Measurements from ENCODE around the gene NAALADL2.

NAALADL2 gene

DNA sequence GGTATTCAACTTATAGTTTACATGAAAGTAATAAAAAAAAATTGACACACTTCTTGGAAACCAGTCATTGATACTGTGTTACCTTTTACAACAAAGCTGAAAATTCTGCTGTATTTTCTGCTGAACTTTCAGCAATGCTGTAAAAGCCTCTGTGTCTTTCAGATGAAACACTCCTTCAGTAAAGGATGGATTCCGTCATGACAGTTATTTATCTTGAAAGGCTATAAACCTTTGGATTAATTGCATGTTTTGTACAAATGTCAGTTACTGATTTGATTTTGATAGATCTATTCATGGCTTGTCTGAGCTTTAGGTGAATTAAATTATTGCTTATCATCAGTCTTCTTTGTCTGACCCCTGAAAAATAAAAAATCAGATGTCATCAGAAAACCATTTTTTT lies 355.1 kb downstream of the NAALADL2 start:
- no peak overlapping the region for H4K91ac ChIP-seq (ENCODE audit: low read depth, low read length)
- H3K23ac ChIP-seq (ENCODE audit: low read length), result no peak overlapping the region
- H4K12ac ChIP-seq (ENCODE audit: low read depth, low read length), result no peak overlapping the region
- H3K4me3 ChIP-seq (ENCODE audit: low read depth, low read length), result no peak overlapping the region
- no peak overlapping the region for H4K8ac ChIP-seq (ENCODE audit: low read depth, low read length)
- no peak overlapping the region for H2BK5ac ChIP-seq (ENCODE audit: low read depth, low read length, poor library complexity)
- H3K4me2 ChIP-seq (ENCODE audit: low read length), result no peak overlapping the region
- H3K27me3 ChIP-seq (ENCODE audit: insufficient read depth, low read length), result no peaks in the 10 kb centered on the region
- H3K18ac ChIP-seq (ENCODE audit: low read length), result no peak overlapping the region
- no peaks in the 10 kb centered on the region for H3K4me1 ChIP-seq (ENCODE audit: control insufficient read depth in 1 of 2, insufficient read depth in 2 of 2, low read length in 2 of 2)
- H3K4ac ChIP-seq (ENCODE audit: low read depth, low read length), result no peak overlapping the region
- no peaks in the 10 kb centered on the region for H3K9me3 ChIP-seq (ENCODE audit: insufficient read depth, low read depth, low read length)
- H3K79me1 ChIP-seq (ENCODE audit: low read length), result no peaks in the 10 kb centered on the region
- H2BK12ac ChIP-seq (ENCODE audit: low read length), result no peak overlapping the region
- DNase-seq, result no peak
- no CpG with 5 or more reads among the region's 1 CpG for WGBS (ENCODE audit: extremely low coverage, insufficient coverage, insufficient read length)
- no peaks in the 10 kb centered on the region for H3K36me3 ChIP-seq (ENCODE audit: control insufficient read depth in 1 of 2, insufficient read depth in 2 of 2, low read length in 2 of 2)
- H2AFZ ChIP-seq (ENCODE audit: insufficient read depth, low read length, poor library complexity), result no peak overlapping the region
- H3K79me2 ChIP-seq (ENCODE audit: control insufficient read depth, insufficient read depth, low read length, poor library complexity), result no peaks in the 10 kb centered on the region
- H3K9ac ChIP-seq (ENCODE audit: low read length), result no peak overlapping the region
- H2BK120ac ChIP-seq (ENCODE audit: insufficient read depth, low read length, poor library complexity), result no peak overlapping the region
- no peak overlapping the region for H2AK5ac ChIP-seq (ENCODE audit: low read length)
- no peak overlapping the region for H3K14ac ChIP-seq (ENCODE audit: low read length)
- no peak overlapping the region for H3K27ac ChIP-seq (ENCODE audit: low read depth, low read length)

DNA sequence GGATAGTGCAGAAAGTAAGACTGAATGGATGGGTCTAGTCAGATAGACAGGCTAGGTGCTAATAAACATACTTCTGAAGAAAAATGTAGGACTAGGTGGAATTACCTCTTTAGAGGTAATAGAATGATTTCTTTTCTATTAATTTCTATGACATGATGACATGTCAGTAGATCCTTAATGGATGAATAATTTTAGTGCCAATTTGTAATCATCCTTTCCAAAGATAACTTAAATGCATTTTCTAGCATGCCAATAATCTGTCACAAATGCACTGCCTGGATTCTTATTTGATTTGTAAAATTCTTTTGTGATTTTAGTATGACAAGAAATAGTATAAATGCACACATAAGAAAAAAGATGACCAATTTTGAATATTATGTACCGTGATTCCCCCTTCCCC lies 356.7 kb downstream of the NAALADL2 start:
- Histone ChIP-seq H2BK12ac (ENCODE audit: low read length) (no peak overlapping the region), H2BK5ac (ENCODE audit: low read depth, low read length, poor library complexity) (no peak overlapping the region), H3K4me2 (ENCODE audit: low read length) (no peak overlapping the region), H4K91ac (ENCODE audit: low read depth, low read length) (no peak overlapping the region), H3K23ac (ENCODE audit: low read length) (no peak overlapping the region), H3K14ac (ENCODE audit: low read length) (no peak overlapping the region), H2AK5ac (ENCODE audit: low read length) (no peak overlapping the region), H3K9ac (ENCODE audit: low read length) (no peak overlapping the region), H3K18ac (ENCODE audit: low read length) (no peak overlapping the region), H3K79me1 (ENCODE audit: low read length) (no peaks in the 10 kb centered on the region), H3K4ac (ENCODE audit: low read depth, low read length) (no peak overlapping the region), H4K12ac (ENCODE audit: low read depth, low read length) (no peak overlapping the region), H2BK120ac (ENCODE audit: insufficient read depth, low read length, poor library complexity) (no peak overlapping the region), H3K4me1 (ENCODE audit: control insufficient read depth in 1 of 2, insufficient read depth in 2 of 2, low read length in 2 of 2) (no peaks in the 10 kb centered on the region), H3K79me2 (ENCODE audit: control insufficient read depth, insufficient read depth, low read length, poor library complexity) (no peaks in the 10 kb centered on the region), H3K36me3 (ENCODE audit: control insufficient read depth in 1 of 2, insufficient read depth in 2 of 2, low read length in 2 of 2) (no peaks in the 10 kb centered on the region), H3K27ac (ENCODE audit: low read depth, low read length) (no peak overlapping the region), H3K4me3 (ENCODE audit: low read depth, low read length) (no peak overlapping the region), H2AFZ (ENCODE audit: insufficient read depth, low read length, poor library complexity) (no peak overlapping the region), H3K9me3 (ENCODE audit: insufficient read depth, low read depth, low read length) (no peaks in the 10 kb centered on the region), H4K8ac (ENCODE audit: low read depth, low read length) (no peak overlapping the region), H3K27me3 (ENCODE audit: insufficient read depth, low read length) (no peaks in the 10 kb centered on the region)
- WGBS (ENCODE audit: extremely low coverage, insufficient coverage, insufficient read length), result no CpG with 5 or more reads among the region's 1 CpG
- DNase-seq, result no peak

DNA sequence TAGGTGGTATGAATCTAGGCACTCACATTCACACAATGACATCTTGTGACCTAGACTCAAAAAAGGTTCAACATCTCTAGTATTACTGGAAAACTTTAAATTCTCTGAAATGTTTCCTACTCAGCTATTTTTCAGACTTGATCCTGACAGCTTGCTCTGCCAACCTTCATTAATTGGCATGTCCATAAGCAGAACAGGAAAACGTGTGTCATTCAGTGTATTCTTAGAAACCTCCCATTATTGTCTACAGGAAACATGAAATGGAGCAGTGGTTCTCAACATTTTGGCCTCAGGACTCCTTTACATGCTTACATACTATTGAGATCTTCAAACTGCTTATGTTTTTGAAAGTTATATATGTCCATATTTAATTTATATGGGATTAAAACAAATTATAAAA lies 363.2 kb downstream of the NAALADL2 start:
- Histone ChIP-seq H3K36me3 (ENCODE audit: control insufficient read depth in 1 of 2, insufficient read depth in 2 of 2, low read length in 2 of 2) (no peaks in the 10 kb centered on the region), H4K91ac (ENCODE audit: low read depth, low read length) (no peak overlapping the region), H3K4me3 (ENCODE audit: low read depth, low read length) (no peak overlapping the region), H3K9me3 (ENCODE audit: insufficient read depth, low read depth, low read length) (no peaks in the 10 kb centered on the region), H3K79me1 (ENCODE audit: low read length) (no peaks in the 10 kb centered on the region), H2BK12ac (ENCODE audit: low read length) (no peak overlapping the region), H3K27ac (ENCODE audit: low read depth, low read length) (no peak overlapping the region), H3K4me2 (ENCODE audit: low read length) (no peak overlapping the region), H3K4me1 (ENCODE audit: control insufficient read depth in 1 of 2, insufficient read depth in 2 of 2, low read length in 2 of 2) (no peaks in the 10 kb centered on the region), H2BK120ac (ENCODE audit: insufficient read depth, low read length, poor library complexity) (no peak overlapping the region), H4K8ac (ENCODE audit: low read depth, low read length) (no peak overlapping the region), H3K23ac (ENCODE audit: low read length) (no peak overlapping the region), H2BK5ac (ENCODE audit: low read depth, low read length, poor library complexity) (no peak overlapping the region), H2AK5ac (ENCODE audit: low read length) (no peak overlapping the region), H2AFZ (ENCODE audit: insufficient read depth, low read length, poor library complexity) (no peak overlapping the region), H3K4ac (ENCODE audit: low read depth, low read length) (no peak overlapping the region), H3K27me3 (ENCODE audit: insufficient read depth, low read length) (no peaks in the 10 kb centered on the region), H3K18ac (ENCODE audit: low read length) (no peak overlapping the region), H3K79me2 (ENCODE audit: control insufficient read depth, insufficient read depth, low read length, poor library complexity) (no peaks in the 10 kb centered on the region), H3K9ac (ENCODE audit: low read length) (no peak overlapping the region), H3K14ac (ENCODE audit: low read length) (no peak overlapping the region), H4K12ac (ENCODE audit: low read depth, low read length) (no peak overlapping the region)
- no CpG with 5 or more reads among the region's 1 CpG for WGBS (ENCODE audit: extremely low coverage, insufficient coverage, insufficient read length)
- no peak for DNase-seq

DNA sequence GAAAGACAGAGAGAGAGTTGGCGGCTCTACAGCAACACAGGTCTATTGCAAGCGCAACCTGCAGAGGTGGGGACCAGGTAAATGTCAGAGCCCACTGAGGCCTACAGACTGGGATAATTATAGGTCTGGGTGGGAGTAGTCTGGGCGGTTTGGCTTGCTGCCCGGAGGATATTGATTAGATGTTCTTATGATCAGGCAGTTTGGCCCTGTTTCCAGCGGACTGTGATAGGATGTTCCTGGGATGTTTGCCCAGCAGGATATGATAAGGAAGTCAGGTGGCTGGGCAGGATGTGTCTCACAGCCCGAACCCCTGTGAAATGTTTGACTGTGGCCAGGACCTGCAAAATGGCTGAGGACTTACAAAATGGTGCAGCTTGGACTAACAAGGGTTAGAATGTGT lies 364.9 kb downstream of the NAALADL2 start:
- Histone ChIP-seq H3K14ac (ENCODE audit: low read length) (no peak overlapping the region), H3K4ac (ENCODE audit: low read depth, low read length) (no peak overlapping the region), H3K36me3 (ENCODE audit: control insufficient read depth in 1 of 2, insufficient read depth in 2 of 2, low read length in 2 of 2) (no peaks in the 10 kb centered on the region), H2BK5ac (ENCODE audit: low read depth, low read length, poor library complexity) (no peak overlapping the region), H3K9ac (ENCODE audit: low read length) (no peak overlapping the region), H3K4me1 (ENCODE audit: control insufficient read depth in 1 of 2, insufficient read depth in 2 of 2, low read length in 2 of 2) (no peaks in the 10 kb centered on the region), H4K91ac (ENCODE audit: low read depth, low read length) (no peak overlapping the region), H2BK12ac (ENCODE audit: low read length) (no peak overlapping the region), H3K18ac (ENCODE audit: low read length) (no peak overlapping the region), H3K23ac (ENCODE audit: low read length) (no peak overlapping the region), H3K79me1 (ENCODE audit: low read length) (no peaks in the 10 kb centered on the region), H3K27me3 (ENCODE audit: insufficient read depth, low read length) (no peaks in the 10 kb centered on the region), H3K4me2 (ENCODE audit: low read length) (no peak overlapping the region), H2AFZ (ENCODE audit: insufficient read depth, low read length, poor library complexity) (no peak overlapping the region), H3K4me3 (ENCODE audit: low read depth, low read length) (no peak overlapping the region), H3K27ac (ENCODE audit: low read depth, low read length) (no peak overlapping the region), H4K12ac (ENCODE audit: low read depth, low read length) (no peak overlapping the region), H3K79me2 (ENCODE audit: control insufficient read depth, insufficient read depth, low read length, poor library complexity) (no peaks in the 10 kb centered on the region), H4K8ac (ENCODE audit: low read depth, low read length) (no peak overlapping the region), H2AK5ac (ENCODE audit: low read length) (no peak overlapping the region), H3K9me3 (ENCODE audit: insufficient read depth, low read depth, low read length) (no peaks in the 10 kb centered on the region), H2BK120ac (ENCODE audit: insufficient read depth, low read length, poor library complexity) (no peak overlapping the region)
- no peak for DNase-seq
- WGBS (ENCODE audit: extremely low coverage, insufficient coverage, insufficient read length), result no CpG with 5 or more reads among the region's 6 CpGs

Measured in trophoblast cell (in vitro differentiated cells and primary cell).